ENCODE data around the gene TOP1.

GRCh38 chr20:41140226-41141133 is 111.9 kb downstream of the TOP1 start:
- TF ChIP-seq, protein P1, sequence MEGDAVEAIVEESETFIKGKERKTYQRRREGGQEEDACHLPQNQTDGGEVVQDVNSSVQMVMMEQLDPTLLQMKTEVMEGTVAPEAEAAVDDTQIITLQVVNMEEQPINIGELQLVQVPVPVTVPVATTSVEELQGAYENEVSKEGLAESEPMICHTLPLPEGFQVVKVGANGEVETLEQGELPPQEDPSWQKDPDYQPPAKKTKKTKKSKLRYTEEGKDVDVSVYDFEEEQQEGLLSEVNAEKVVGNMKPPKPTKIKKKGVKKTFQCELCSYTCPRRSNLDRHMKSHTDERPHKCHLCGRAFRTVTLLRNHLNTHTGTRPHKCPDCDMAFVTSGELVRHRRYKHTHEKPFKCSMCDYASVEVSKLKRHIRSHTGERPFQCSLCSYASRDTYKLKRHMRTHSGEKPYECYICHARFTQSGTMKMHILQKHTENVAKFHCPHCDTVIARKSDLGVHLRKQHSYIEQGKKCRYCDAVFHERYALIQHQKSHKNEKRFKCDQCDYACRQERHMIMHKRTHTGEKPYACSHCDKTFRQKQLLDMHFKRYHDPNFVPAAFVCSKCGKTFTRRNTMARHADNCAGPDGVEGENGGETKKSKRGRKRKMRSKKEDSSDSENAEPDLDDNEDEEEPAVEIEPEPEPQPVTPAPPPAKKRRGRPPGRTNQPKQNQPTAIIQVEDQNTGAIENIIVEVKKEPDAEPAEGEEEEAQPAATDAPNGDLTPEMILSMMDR (IDR thresholded peaks at IDR 0.05), result no peak
- TF ChIP-seq POLR2A (IDR thresholded peaks at IDR 0.05), result no peak
